BLaER1 (cell line): ENCODE data around the gene NCOA5.
"Not testable (repeated sequence)": the region's sequence is repeated elsewhere in the genome, so short reads cannot be mapped to it uniquely, and the experiment has no call there.

ENCODE experiments used
- H3K27ac ChIP-seq: shearing (Covaris generic); formaldehyde crosslinking; 2 replicates; pipeline ENCODE4 v1.8.1; 2022
- H3K27me3 ChIP-seq: shearing (Covaris generic); formaldehyde crosslinking; 2 replicates; pipeline ENCODE4 v1.8.1; 2022
- H3K36me3 ChIP-seq: shearing (Covaris generic); formaldehyde crosslinking; 2 replicates; pipeline ENCODE4 v1.8.1; 2022
- H3K4me1 ChIP-seq: shearing (Covaris generic); formaldehyde crosslinking; 2 replicates; pipeline ENCODE4 v1.8.1; 2022
- H3K4me2 ChIP-seq: shearing (Covaris generic); formaldehyde crosslinking; 2 replicates; pipeline ENCODE4 v1.8.1; 2022
- H3K4me3 ChIP-seq: shearing (Covaris generic); formaldehyde crosslinking; 2 replicates; pipeline ENCODE4 v1.8.1; 2022
- H3K9ac ChIP-seq: shearing (Covaris generic); formaldehyde crosslinking; 2 replicates; pipeline ENCODE4 v1.8.1; 2022
- H3K9me3 ChIP-seq: shearing (Covaris generic); formaldehyde crosslinking; 2 replicates; pipeline ENCODE4 v1.8.1; 2022
- H4K20me1 ChIP-seq: shearing (Covaris generic); formaldehyde crosslinking; 2 replicates; pipeline ENCODE4 v1.8.1; 2022
- Cebpa-rat ChIP-seq: shearing (Covaris generic); IDR thresholded peaks from 2 replicates; pipeline ENCODE4 v1.8.1; 2022

Gene NCOA5

DNA sequence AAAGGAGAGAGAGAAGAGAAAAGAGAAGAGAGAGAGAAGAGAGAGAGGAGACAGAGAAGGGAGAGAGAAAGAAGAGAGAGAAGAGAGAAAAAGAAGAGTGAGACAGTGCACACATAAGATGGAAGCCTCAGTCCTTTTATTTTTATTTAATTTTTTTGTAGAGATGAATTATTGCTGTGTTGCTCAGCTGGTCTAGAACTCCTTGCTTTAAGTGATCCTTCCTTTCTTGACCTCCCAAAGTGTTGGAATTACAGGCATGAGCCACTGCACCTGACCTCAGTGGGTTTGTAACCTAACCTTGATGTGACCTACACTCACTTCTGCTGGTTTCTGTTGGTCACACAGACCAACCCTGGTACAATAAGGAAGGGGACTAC, 22.1 kb upstream of the NCOA5 start:
- H3K4me3 ChIP-seq = no peak overlapping the region
- H3K9me3 ChIP-seq = no peaks in the 10 kb centered on the region
- H3K27me3 ChIP-seq = no peaks in the 10 kb centered on the region
- no peak for TF ChIP-seq Cebpa-rat
- 0 out of 2 replicates have a peak overlapping the region, but pooled peaks have one; percentile 1 for H3K4me2 ChIP-seq
- H3K9ac ChIP-seq = no peak overlapping the region
- H3K4me1 ChIP-seq = peaks cover 6% of the 10 kb centered on the region
- H3K27ac ChIP-seq = no peak overlapping the region
- no peaks in the 10 kb centered on the region for H3K36me3 ChIP-seq
- H4K20me1 ChIP-seq = no peaks in the 10 kb centered on the region

DNA sequence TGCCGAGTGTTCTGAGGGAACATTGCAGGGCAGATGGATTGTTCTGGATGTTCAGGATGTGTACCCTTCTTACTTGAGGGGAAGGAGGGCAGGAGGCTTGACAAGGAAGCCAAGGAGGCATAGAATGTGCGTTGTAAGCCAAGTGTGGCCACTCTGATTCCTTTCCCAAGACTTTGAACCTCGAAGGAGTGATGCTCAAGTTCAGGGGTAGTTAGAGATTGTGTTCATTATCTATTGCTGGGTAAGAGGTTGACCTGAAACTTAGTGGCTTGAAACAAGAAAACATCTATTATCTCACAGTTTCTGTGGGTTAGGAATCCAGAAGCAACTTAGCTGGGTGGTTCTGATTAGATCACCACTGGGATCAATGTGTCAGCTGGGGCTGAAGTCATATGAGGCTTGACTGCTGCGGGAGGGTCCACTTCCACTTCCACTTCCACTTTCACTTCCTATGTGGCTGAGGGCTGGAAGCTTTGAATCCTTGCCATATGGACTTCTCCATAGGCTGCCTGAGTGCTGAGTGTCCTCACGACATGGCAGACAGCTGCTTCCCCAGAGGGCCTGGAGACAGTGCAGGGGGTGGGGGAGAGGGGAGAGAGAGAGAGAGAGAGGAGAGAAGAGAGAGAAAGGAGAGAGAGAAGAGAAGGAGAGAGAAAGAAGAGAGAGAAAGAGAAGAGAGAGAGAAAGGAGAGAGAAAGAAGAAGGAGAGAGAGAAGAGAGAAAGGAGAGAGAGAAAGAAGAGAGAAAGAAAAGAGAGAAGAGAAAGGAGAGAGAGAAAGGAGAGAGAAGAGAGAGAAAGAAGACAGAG, 21.5 kb upstream of the NCOA5 start:
- H4K20me1 ChIP-seq = no peaks in the 10 kb centered on the region
- H3K9ac ChIP-seq = no peak overlapping the region
- H3K27ac ChIP-seq = no peak overlapping the region
- H3K27me3 ChIP-seq = no peaks in the 10 kb centered on the region
- TF ChIP-seq Cebpa-rat = no peak
- H3K9me3 ChIP-seq = no peaks in the 10 kb centered on the region
- peak overlapping the region; percentile 10; the same call in 1 of the 2 replicates for H3K4me2 ChIP-seq
- H3K4me3 ChIP-seq = no peak overlapping the region
- peaks cover 6% of the 10 kb centered on the region for H3K4me1 ChIP-seq
- no peaks in the 10 kb centered on the region for H3K36me3 ChIP-seq

DNA sequence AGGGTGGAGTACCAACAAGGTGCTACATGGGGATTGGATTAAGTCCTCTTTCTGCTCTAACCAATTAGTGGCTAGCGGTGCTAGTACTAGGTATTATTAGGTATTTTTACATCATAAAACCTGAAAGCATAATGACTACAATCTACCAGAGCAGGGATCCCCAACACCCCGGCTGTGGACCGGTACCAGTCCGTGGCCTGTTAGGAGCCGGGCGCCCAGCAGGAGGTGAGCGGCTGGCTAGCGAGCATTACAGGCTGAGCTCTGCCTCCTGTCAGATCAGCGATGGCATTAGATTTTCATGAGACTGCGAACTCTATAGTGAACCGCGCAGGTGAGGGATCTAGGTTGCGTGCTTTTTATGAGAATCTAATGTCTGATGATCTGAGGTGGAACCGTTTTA, 19.2 kb upstream of the NCOA5 start:
- Histone ChIP-seq H3K4me2 (no peak overlapping the region), H3K4me3 (no peak overlapping the region), H3K9ac (no peak overlapping the region), H4K20me1 (no peaks in the 10 kb centered on the region), H3K36me3 (no peaks in the 10 kb centered on the region), H3K27ac (no peak overlapping the region), H3K4me1 (peaks cover 6% of the 10 kb centered on the region), H3K27me3 (no peaks in the 10 kb centered on the region), H3K9me3 (no peaks in the 10 kb centered on the region)
- no peak for TF ChIP-seq Cebpa-rat

- Histone ChIP-seq H4K20me1 (no peaks in the 10 kb centered on the region), H3K27me3 (no peaks in the 10 kb centered on the region), H3K4me3 (no peak overlapping the region), H3K4me1 (peaks cover 6% of the 10 kb centered on the region), H3K4me2 (no peak overlapping the region), H3K27ac (no peak overlapping the region), H3K9me3 (no peaks in the 10 kb centered on the region), H3K36me3 (no peaks in the 10 kb centered on the region), H3K9ac (no peak overlapping the region)
- TF ChIP-seq Cebpa-rat = no peak
These were observed 18.7 kb upstream of the NCOA5 start for GRCh38 chr20:46108435-46108841.

- Histone ChIP-seq H3K27ac (no peak overlapping the region), H3K4me3 (no peak overlapping the region), H4K20me1 (no peaks in the 10 kb centered on the region), H3K4me1 (peaks cover 6% of the 10 kb centered on the region), H3K36me3 (no peaks in the 10 kb centered on the region), H3K4me2 (no peak overlapping the region), H3K9ac (no peak overlapping the region), H3K27me3 (no peaks in the 10 kb centered on the region), H3K9me3 (no peaks in the 10 kb centered on the region)
- no peak for TF ChIP-seq Cebpa-rat
These were observed 17.3 kb upstream of the NCOA5 start for GRCh38 chr20:46107061-46107460.

- Histone ChIP-seq H3K9ac (no peak overlapping the region), H3K27ac (no peak overlapping the region), H3K9me3 (no peaks in the 10 kb centered on the region), H4K20me1 (no peaks in the 10 kb centered on the region), H3K4me3 (no peak overlapping the region), H3K36me3 (no peaks in the 10 kb centered on the region), H3K4me2 (no peak overlapping the region), H3K4me1 (no peaks in the 10 kb centered on the region; the same call in 1 of the 2 replicates), H3K27me3 (peaks cover 9% of the 10 kb centered on the region; the same call in 1 of the 2 replicates)
- TF ChIP-seq Cebpa-rat = no peak
These were observed 14.5 kb upstream of the NCOA5 start for GRCh38 chr20:46104262-46104661.

DNA sequence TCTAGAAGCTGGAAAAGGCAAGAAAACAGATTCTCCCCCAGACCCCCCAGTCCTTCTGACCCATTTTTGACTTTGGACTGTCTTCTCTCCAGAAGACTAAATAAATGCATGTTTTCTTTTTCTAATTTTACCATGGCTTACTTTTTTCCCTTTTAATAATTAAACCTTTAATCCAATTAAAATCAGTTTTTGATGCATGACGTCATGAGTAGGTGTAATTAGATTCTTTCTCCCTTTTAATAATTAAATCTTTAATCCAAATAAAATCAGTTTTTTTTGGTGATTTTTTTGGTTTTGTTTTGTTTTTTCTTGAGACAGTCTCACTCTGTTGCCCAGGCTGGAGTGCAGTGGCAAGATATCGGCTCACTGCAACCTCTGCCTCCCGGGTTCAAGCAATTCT, 13.2 kb upstream of the NCOA5 start:
- no peak for TF ChIP-seq Cebpa-rat
- Histone ChIP-seq H3K4me3 (no peak overlapping the region), H3K36me3 (no peaks in the 10 kb centered on the region), H3K27me3 (peaks cover 11% of the 10 kb centered on the region; the same call in 1 of the 2 replicates), H3K4me1 (no peaks in the 10 kb centered on the region; the same call in 1 of the 2 replicates), H3K4me2 (no peak overlapping the region), H3K9ac (no peak overlapping the region), H3K9me3 (no peaks in the 10 kb centered on the region), H4K20me1 (no peaks in the 10 kb centered on the region), H3K27ac (no peak overlapping the region)

GRCh38 chr20:46101957-46102356, 12.2 kb upstream of the NCOA5 start:
- Histone ChIP-seq H3K27ac (no peak overlapping the region), H3K36me3 (no peaks in the 10 kb centered on the region), H4K20me1 (no peaks in the 10 kb centered on the region), H3K9me3 (no peaks in the 10 kb centered on the region), H3K4me1 (no peaks in the 10 kb centered on the region; the same call in 1 of the 2 replicates), H3K9ac (no peak overlapping the region), H3K27me3 (peaks cover 11% of the 10 kb centered on the region; the same call in 1 of the 2 replicates), H3K4me2 (no peak overlapping the region), H3K4me3 (no peak overlapping the region)
- no peak for TF ChIP-seq Cebpa-rat

DNA sequence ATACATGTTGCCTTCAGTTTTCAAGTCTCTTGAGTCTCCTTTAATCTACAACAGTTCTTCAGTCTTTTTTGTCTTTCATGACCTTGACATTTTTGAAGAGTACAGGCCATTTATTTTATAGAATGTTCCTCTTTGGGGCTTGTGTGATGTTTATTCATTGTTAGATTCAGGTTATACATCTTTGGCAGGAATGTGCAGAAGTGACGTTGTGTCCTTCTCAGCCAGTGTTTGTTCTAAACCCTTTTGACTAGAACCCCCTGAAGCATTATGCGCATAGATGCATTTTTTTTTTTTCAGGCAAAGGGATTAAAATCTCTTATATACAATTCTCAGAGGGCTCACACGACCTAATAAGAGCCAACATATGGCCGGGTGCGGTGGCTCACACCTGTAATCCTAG, 11.2 kb upstream of the NCOA5 start:
- no peak overlapping the region for H3K9ac ChIP-seq
- H3K4me1 ChIP-seq = no peaks in the 10 kb centered on the region; the same call in 1 of the 2 replicates
- H3K4me2 ChIP-seq = no peak overlapping the region
- H3K27me3 ChIP-seq = peaks cover 11% of the 10 kb centered on the region; the same call in 1 of the 2 replicates
- H3K36me3 ChIP-seq = no peaks in the 10 kb centered on the region
- H3K9me3 ChIP-seq = no peaks in the 10 kb centered on the region
- no peak overlapping the region for H3K27ac ChIP-seq
- TF ChIP-seq Cebpa-rat = no peak
- H3K4me3 ChIP-seq = no peak overlapping the region
- no peaks in the 10 kb centered on the region for H4K20me1 ChIP-seq

DNA sequence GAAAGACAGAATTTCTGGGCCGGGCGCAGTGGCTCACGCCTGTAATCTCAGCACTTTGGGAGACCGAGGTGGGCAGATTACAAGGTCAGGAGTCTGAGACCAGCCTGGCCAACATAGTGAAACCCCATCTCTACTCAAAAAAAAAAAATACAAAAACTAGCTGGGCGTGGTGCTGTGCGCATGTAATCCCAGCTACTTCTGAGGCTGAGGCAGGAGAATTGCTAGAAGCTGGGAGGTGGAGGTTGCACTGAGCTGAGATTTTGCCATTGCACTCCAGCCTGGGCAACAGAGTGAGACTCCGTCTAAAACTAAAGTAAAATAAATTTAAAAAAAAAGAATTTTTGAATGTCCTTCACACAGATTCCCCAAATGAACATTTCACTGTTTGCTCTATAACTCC, 10.7 kb upstream of the NCOA5 start:
- H3K9me3 ChIP-seq, H3K9ac ChIP-seq, H3K27ac ChIP-seq, H3K4me3 ChIP-seq, H3K4me1 ChIP-seq, H4K20me1 ChIP-seq, H3K36me3 ChIP-seq, H3K4me2 ChIP-seq: not testable (repeated sequence)
- H3K27me3 ChIP-seq = peaks cover 11% of the 10 kb centered on the region; the same call in 1 of the 2 replicates
